C4-2B (cell line): ENCODE measurements around the gene SPATA33.

Experiments
- CTCF ChIP-seq: fragments of 450-650 bp; conservative IDR thresholded peaks from 2 replicates; pipeline ENCODE4 v1.5.1; 2017; ENCODE audit warnings: mild to moderate bottlenecking
- ZFX ChIP-seq: fragments of 450-650 bp; IDR thresholded peaks from 2 replicates; pipeline ENCODE4 v1.6.1; 2017

- TF ChIP-seq CTCF: no peak
- TF ChIP-seq ZFX: no peak
Measured at GRCh38 chr16:89642574-89642973, 15.1 kb upstream of the SPATA33 start.
